GM21360 (cell line): Measurements from ENCODE around the gene KCNT2.
"Not testable (repeated sequence)": the region's sequence is repeated elsewhere in the genome, so short reads cannot be mapped to it uniquely, and the experiment has no call there.

Experiments used
- ATAC-seq: cut with Tn5 transposase; IDR thresholded peaks from one replicate; pipeline ENCODE4 v1.9.1; 2021; ENCODE audit warnings: mild to moderate bottlenecking, moderate library complexity; ENCODE audit not compliant: unreplicated experiment

KCNT2 gene

GRCh38 chr1:196344453-196344852 lies 263.8 kb downstream of the KCNT2 start:
- no peak for ATAC-seq

GRCh38 chr1:196324345-196324744 lies 283.9 kb downstream of the KCNT2 start:
- ATAC-seq: no peak

- no peak for ATAC-seq
These were observed 284.4 kb downstream of the KCNT2 start for GRCh38 chr1:196323869-196324268.

- no peak for ATAC-seq
These were observed 288.9 kb downstream of the KCNT2 start for GRCh38 chr1:196319301-196319700.

GRCh38 chr1:196317535-196318522 lies 290.4 kb downstream of the KCNT2 start:
- no peak for ATAC-seq

- ATAC-seq: no peak
These were observed 295.5 kb downstream of the KCNT2 start for GRCh38 chr1:196312739-196313138.

GRCh38 chr1:196309386-196309785 lies 298.9 kb downstream of the KCNT2 start:
- ATAC-seq: peak; percentile 53

GRCh38 chr1:196308176-196308575 lies 300.1 kb downstream of the KCNT2 start:
- no peak for ATAC-seq

- no peak for ATAC-seq
These were observed 301.8 kb downstream of the KCNT2 start for GRCh38 chr1:196306421-196306820.

GRCh38 chr1:196305216-196305615 lies 303.0 kb downstream of the KCNT2 start:
- ATAC-seq: no peak

GRCh38 chr1:196302981-196303380 lies 305.3 kb downstream of the KCNT2 start:
- ATAC-seq: no peak

GRCh38 chr1:196302420-196302819 lies 305.8 kb downstream of the KCNT2 start:
- ATAC-seq: no peak

- ATAC-seq: no peak
These were observed 312.5 kb downstream of the KCNT2 start for GRCh38 chr1:196295766-196296165.

GRCh38 chr1:196278816-196279215 lies 329.4 kb downstream of the KCNT2 start:
- no peak for ATAC-seq

GRCh38 chr1:196277860-196278259 lies 330.4 kb downstream of the KCNT2 start:
- no peak for ATAC-seq

GRCh38 chr1:196271212-196271947 lies 336.9 kb downstream of the KCNT2 start:
- ATAC-seq: no peak

- not testable (repeated sequence) for ATAC-seq
These were observed 345.2 kb downstream of the KCNT2 start for GRCh38 chr1:196263086-196263485.

- no peak for ATAC-seq
These were observed 348.0 kb downstream of the KCNT2 start for GRCh38 chr1:196260270-196260669.

GRCh38 chr1:196259316-196259715 lies 348.9 kb downstream of the KCNT2 start:
- no peak for ATAC-seq

- no peak for ATAC-seq
These were observed 352.5 kb downstream of the KCNT2 start for GRCh38 chr1:196255762-196256161.

- no peak for ATAC-seq
These were observed 378.7 kb downstream of the KCNT2 start for GRCh38 chr1:196229546-196229945.

GRCh38 chr1:196214866-196215265 lies 393.4 kb downstream of the KCNT2 start:
- no peak for ATAC-seq
